Hematopoietic multipotent progenitor cell treated with erythropoietin and hydrocortisone succinate and interleukin-3 and kit ligand, for 15 days (in vitro differentiated cells): ENCODE measurements around the gene MORN5.
"Not testable (repeated sequence)": the region's sequence is repeated elsewhere in the genome, so short reads cannot be mapped to it uniquely, and the experiment has no call there.

Experiments
- DNase-seq: peaks from one replicate; pipeline ENCODE4 v3.0.0-alpha.2; 2015; ENCODE audit warnings: low spot score

MORN5 gene

DNA sequence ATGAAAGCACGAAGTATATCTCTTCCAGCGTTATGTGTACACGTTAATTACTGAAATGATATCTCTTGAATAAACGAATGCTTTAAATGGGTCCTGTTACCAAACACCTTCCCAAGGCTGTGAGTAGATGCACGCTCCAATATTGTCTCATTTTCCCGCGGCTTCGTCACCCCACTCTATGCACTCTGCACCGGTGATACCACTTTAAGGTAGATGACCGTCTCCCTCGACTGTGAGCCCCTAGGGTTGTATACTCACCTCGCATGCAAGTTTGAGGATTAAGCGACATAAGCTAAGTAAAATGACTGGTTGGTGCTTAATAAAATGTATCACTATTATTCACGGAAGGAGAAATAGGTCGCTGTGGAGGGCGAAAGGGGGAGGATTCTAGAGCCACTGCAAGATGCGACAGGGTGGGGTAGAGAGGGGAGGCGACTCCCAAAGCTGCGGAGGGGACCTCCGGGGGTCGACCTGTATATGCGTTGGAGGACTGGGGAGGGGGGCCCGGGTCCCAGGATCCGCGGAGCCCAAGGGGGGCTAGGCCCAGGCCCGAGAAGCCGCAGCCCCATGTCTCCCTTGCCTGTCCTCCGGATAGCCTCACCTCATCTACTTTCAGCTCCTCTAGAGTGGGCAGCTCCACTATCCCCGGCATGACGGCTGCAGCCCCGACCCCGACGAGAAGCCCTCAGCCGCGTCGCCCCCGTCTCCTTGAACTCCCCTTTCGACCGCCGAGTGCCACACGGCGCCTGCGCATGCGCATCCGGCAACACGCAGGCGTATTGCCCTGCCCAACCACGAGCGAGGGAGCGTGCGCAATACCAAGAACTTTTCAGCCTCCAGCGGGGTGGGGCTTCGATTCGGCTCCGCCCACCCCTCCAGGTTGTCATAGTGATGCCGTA lies at the start of gene MORN5, which contains the start of gene NDUFA8:
Gene MORN5, plus strand, starts transcription at position 883 of the 899 bp plus-strand sequence. CDS start 65 bp downstream, outside the sequence.
Gene NDUFA8, minus strand, starts transcription at position 754 of the 899 bp plus-strand sequence. Its CDS starts 102 bp downstream, at position 652.
- DNase-seq, result peak; percentile 97

DNA sequence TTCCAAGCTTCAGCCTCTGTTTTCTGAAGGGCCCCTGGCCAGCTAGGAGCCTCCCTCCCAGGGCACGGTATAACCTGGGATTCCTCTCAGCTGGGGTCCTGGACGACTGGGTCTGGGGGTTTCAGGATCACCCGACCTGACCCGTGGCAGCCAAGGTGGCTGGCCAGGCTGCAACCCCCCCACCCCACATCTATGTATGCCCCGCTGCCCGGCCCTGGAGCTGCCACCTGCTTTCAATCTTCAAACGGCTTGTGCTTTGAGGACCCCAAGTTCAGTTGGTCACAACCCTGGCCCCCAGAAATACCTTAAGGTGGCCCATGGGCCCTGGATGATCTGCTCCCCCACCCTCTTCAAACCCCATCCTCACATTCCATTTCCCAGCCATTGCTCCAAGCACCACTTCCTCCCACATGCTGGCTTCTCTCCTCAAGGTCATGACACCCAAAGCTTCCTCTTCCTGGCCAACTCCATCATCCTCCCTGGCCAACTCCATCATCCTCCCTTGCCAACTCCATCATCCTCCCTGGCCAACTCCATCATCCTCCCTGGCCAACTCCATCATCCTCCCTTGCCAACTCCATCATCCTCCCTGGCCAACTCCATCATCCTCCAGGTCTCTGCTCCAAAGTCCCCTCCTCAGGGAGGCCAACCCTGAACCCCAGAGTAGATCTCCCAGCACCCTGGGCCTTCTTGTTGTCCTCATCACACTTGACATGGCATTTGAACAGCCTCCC lies 49.4 kb upstream of the MORN5 start:
- DNase-seq, result no peak

DNA sequence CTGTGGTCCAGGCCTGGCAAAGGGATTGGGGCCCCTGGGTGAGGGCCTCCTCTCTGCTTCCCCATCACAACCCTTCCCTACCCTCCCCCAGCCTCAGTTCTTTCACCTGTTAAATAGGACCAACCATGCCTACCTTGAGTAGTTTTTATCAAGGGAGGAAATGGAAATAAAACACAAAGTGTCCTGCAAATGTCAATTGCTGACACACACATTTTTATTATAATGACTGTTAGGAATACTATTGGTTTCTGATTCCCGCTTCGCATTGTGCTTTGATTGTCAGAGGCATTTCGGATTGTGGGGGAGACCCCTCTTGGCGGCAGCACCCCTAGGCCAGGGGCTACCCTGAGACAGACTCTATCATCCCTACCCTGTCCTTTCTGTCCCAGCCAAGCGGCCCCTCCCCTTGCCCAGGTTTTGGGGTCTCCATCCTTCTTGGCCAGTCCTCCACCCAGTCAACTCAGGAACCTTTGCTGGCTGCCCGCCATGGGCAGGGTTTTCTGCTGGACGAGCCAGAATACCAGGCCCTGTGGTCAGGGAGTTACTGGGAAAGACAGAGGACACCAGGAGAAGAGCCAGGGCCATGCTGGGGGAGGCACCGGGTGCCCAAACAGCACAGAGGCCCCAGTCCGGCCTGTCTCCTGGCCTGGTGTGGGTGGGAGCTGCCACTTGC lies 48.2 kb upstream of the MORN5 start:
- DNase-seq, result no peak

DNA sequence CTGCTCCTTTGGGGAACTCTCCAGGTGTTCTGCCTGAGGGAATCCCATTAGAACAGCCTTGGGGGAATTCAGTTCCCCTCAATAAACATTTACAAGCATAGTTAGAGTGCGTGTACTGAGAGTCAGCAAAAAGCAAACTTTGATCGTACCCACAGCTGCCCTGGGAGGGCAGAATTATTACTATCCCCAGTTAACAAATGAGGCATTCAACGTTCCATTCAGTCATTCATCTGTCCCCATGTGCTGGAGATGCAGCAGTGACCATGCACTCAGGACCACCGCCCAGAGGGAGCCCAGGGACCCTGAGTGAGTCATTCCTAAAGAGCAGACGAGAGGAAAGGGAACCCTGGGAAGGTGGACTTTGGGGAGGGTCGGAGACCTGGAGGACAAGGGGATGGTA lies 47.5 kb upstream of the MORN5 start:
- DNase-seq, result no peak

DNA sequence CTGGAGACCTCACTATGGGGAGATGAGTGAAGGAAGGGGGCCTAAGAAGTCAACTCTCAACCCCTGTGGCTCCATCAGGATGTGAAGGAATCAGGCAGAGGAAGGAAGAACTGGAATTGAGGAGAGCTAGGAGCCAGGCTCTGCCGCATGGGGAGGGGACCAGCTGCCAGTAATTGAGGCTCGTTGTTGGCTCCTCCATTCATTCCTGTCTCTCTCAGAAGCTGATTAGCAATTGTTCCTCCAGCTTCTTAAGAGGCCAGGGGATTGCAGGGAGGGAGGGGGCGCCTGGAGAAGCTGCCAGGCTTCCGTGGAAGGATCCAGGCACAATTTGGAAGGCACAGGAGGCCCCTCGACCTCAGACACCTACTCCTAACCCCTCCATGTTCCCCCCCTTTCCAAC lies 46.1 kb upstream of the MORN5 start:
- DNase-seq, result no peak

DNA sequence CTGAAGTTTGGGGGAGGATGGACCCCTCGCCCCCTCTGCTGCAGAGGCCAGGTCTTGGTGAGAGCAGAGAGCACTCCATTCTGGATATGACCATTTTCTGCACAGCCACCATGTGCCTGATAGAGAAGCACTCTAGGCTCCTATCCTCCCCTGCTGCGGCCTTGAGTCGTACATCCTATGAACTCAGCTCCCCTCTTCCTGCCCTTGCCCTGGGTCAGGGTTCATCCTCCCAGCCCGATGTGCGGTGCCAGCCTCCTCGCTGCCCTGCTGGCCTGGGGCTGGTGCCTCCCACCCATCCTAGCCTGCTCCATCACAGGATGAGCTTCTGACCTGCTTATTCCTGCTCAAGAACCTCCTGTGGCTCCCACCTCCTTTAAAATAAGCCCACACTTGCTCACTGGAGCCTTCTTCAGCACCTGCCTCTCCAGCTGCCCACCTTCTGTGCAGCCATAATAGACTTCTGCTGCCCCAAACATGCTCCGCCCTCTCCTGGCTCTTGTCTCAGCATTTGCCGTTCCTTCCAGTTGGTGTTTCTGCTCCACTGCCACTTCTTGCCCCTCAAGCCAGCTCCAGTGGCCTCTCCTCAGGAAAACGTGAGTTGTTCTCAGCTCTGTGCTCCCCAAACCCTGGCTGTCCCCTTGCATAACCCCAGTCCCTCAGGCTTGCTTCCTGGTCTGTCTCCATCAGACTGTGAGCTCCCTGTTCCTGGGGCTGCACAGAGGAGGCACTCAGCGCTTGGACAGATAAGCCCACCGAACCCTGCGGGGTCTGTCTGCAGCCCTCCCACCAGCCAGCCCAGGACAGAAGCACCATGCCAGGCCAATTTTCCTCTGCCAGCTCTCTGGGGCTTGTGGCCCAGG lies 44.3 kb upstream of the MORN5 start:
- DNase-seq, result no peak

DNA sequence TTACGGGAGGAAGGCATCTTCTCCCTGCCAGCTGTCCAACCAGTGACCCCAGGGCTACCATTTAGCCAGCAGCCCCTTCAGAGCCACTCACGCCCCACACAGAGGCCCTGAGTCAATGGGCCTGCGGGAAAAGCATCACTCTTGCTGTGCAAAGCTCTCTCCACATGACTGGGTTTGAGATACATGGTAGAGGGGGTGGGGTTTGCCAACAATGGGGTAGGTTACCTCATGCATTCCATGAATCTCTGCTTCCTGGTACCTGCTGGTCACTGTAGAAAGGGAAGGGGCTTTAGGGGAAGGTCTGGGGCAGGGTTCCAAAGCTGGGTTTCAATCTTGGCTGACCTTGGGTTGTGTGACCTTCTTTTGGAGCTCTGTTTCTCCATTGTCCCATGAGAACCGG lies 43.7 kb upstream of the MORN5 start:
- no peak for DNase-seq

DNA sequence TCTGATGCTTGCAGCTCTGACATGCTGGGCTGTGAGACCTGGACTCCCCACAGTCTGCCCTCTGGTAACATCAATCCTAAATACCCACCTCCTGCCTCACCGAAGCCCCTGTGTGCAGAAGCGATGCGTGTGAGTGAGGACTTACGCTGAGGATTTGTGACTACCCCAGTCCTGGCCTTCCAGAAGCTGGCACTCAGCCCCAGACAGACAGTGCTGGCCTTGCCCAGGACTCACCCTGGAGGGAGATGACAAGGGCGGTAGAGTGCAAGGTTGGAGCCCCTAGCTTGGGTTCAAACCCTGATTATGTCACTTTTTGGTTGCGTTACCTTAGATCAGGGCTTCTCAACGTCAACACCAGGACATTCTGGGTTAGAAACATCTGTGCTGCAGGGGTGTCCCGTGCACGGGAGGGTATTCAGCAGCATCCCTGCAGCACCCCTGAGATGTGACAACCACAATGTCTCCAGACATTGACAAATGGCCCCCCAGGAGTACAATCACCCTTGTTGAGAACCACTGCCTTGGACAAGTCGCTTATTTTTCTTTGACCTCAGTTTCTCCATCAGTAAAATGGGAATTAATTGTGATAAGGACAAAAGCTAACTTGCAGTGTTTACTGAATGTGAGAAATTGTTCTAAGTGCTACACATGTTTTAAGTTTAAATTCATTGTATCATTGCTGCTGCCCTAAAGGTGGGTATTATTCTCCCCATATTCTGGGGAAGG lies 43.1 kb upstream of the MORN5 start:
- no peak for DNase-seq

DNA sequence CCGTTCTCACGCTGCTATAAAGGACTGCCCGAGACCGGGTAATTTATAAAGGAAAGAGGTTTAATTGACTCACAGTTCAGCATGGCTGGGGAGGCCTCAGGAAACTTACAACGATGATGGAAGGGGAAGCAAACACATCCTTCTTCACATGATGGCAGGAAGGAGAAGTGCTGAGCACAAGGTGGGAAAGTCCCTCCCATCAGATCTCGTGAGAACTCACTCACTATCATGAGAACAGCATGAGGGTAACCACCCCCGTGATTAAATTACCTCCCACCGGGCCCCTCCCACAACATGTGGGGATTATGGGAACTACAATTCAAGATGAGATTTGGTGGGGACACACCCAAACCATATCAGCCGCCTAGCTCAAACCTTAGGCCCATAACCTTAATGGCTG lies 42.5 kb upstream of the MORN5 start:
- DNase-seq, result not testable (repeated sequence)

DNA sequence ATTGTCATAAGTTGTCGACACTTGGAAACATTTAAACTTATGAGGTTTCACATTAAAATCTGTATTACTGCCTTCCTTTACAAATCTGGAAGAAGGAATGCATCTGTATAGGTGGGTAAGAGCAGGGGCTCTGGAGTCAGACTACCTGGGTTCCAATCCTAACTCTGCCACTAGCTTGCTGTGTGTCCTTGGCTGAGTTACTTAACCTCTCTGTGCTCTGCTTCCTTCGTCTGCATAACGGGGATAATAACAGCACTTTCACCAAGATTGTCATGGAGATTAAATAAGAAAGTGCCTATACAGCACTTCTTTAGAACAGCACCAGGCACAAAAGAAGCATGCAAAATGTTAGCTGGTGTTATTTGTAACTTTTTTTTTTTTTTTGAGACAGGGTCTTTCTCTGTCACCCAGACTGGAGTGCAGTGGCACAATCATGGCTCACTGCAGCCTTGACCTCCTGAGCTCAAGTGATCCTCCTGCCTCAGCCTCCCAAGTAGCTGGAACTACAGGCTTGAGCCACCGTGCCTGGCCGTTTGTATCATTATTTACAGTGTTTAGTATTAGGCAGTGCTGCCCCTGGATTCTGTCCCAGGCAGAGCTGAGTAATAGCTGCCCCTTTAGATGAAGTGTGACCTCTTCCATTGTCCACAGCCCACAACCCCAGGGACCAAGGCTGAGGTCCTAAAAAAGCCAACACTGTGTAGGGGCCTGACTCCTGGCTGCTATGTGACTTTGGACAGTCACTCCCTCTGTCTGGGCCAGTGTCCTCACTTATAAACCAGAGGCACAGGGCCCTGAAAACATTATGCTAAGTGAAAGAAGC lies 41.2 kb upstream of the MORN5 start:
- DNase-seq, result no peak

DNA sequence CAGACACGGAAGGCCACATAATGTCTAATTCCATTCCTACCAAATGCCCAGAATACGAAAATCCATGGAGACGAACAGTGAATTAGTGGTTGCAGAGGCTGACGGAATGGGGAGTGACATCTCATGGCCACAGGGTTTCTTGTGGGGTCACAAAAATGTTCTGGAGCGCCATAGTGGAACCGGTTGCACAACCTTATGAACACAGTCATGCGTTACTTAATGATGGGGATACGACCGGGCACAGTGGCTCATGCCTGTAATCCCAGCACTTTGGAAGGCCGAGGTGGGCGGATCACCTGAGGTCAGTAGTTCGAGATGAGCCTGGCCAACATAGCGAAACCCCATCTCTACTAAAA lies 40.6 kb upstream of the MORN5 start:
- no peak for DNase-seq

DNA sequence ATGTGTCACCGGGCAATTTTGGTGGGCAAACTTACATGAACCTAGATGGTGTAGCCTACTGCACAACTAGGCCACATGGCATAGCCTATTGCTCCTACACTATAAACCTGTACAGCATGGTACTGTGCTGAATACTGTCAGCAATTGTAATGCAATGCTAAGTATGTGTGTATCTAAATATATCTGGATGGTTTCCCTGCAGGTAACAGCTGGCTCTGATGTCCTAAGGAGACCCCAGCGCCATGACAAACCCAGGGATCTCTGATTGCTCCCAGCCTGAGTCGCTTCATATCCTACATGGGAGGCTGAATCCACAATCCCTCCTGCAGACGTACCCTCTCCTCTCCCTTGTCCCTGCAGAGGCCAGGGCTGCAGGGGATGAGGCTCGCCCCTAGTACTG lies 40.0 kb upstream of the MORN5 start:
- no peak for DNase-seq

DNA sequence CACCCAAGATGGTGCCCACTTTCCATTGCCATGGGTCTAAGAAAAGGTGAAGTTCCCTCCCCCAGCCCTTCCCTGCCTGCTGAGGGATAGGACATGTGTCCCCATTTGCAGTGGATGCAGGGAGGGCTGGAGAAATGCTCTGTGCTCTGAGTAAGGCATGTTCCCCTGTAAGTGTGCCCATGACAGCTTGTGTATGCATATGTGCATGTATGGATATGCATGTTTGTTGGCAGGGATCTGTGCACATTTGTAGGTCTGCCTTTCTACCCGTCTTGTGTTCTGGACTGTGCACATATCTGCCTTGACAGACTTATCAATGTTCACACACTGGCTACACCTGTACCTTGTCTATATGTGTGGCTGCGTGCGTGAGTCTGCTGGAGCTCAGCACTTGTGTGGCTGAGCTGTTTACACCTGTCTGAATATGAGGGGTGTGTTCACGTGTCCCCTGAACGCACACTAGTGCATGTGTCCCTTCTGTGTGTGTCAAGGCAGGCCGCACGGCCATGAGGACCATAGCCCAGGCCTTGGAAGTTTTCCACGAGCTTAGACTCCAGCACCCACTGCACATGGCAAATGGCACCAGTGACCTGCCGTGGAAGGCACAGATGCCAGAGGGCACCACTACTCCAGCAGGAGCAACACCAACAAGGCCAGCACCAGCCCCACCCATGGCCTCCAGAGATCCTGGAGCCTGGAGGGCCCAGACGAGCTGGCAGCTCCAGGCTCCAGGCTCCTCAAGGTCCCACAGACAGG lies 39.2 kb upstream of the MORN5 start:
- no peak for DNase-seq

DNA sequence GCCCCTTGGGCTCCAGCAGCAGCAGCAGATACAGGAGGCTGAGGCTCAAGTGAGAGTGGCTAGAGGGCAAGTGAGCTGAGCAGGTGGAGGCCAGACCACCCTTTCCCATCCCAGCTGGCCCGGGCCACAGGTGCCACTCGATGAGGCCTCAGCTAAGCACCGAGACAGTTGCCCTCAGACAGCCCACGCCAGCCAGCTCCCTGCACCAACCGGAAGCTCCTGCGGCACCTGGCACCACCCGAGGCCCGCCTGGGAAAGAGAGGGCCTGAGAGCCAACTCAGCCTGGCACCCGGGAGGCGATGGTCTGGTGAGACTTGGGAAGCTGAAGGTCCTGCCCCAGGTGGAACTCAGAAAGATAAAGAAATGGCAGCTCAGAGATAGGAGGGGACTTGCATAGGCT lies 38.3 kb upstream of the MORN5 start:
- no peak for DNase-seq

DNA sequence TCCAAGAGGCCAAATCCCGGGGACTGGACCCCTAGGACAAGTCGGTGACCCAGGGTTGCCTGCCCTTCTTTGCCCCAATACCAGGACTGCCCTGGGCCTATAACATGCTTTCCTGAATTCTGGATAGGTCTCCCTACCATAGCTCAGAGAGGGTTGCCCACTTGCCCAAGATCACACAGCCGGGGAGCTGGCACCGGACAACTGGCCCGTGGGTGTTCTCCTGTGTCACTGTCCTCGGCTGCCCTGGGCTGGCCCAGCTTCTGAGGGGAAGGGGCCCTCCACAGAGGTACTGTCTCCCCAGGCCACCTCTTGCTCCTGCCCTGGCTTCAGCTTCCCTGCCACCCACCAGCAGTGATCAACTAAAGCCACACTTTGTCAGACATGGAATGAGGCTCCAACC lies 37.8 kb upstream of the MORN5 start:
- DNase-seq, result no peak

DNA sequence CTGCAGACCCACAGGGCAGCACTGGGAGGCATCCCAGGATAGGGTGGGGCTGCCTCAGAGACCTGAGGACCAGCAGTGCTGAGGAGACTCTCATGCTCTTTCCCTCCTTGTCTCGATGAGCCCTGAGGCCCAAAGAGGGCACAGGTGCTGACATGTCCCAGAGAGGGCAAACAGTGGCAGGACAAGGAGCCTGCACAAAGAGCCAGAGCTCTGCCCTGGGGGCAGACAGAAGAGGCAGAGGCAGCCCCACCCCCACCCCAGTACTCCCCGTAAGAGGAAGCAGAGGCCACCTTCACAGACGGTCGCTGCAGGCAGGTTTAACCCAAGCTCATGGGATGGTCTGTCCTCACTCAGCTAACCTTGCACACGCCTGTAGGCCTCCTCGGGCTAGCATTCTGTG lies 37.2 kb upstream of the MORN5 start:
- DNase-seq, result no peak

DNA sequence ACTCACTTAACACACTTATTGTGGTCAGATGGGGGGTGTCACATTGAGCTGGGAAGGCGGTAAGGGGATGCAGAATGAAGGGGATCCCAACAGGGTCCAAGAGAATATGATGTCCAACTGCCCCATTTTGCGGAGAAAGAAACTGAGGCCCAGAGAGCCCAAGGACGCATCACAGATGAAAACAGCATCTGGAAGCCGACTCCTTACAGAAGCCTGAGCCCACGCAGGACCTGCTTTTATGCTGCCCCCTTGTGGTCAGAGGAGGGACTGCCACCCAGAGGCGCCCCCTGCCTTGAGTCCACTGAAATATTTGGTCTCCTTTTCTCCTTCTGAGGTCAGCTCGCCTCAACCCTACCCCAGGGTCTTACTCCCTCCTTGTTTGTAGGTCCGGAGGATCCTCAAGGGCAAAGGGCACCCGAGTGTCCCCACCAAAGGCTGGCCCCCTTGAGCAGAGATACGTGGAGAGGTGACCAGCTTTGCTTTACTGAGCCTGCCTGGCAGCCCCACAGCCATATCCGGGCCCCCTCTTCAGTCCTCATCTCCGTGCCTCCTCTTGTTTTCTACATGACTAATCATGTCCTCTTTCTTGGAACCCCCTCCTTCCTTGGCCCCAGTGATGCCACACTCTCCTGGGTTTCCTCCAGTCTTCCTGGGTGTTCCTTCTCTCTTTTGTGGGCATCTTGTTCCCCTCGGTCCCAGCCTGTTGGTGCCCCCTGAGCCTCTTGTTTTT lies 36.6 kb upstream of the MORN5 start:
- DNase-seq, result peak; percentile 84

DNA sequence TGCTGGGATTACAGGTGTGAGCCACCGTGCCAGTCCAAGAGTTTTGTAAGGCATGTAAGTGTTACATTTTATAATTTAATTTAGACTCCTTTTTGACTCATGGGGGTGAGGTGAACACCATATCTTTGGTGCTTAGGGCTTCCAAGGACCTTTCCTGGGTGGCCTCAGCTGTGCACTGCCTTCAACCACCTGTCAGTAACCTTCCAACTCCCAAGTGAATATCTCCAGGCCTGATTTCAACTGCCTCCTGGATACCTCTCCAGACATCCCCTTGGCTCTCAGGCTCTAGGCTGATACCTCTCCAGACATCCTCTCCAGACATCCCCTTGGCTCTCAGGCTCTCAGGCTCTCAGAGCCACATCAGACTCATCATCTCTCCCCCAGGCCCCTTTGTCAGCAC lies 35.7 kb upstream of the MORN5 start:
- no peak for DNase-seq

DNA sequence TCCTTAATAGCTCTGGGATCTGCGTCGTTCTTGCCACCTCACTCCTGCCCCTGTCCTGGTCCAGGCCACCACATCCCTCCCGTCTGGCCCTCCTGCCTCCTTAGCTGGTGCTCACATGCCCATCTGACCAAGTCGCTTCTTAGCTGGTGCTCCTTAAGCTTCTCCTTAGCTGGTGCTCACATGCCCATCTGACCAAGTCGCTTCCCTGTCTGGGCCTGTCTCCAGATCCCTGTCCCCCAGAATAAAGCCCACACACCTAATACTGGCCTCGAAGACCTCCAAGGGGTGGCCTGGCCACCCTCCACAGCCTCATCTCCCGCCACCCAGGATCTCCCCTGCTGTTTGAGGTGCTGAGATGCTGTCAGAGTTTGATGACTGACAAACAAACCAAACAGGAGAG lies 35.2 kb upstream of the MORN5 start:
- DNase-seq, result no peak
